Uterus (tissue), 4 donors: Measurements from ENCODE around the gene TFAP2B. TPM values are rescaled to one million over a fixed set of nuclear protein-coding genes. Genes with fewer than 3 reads are reported as not detected.

Experiments used
- DNase-seq, 2 donors: peaks; one replicate each; pipeline ENCODE4 v3.0.0-alpha.2; 2019 to 2020
- H3K27ac ChIP-seq, 2 donors: fragments of 200-600 bp; sonication (generic); 1 replicate in 1 of 2; 2 replicates in 1 of 2; pipeline ENCODE4 v1.5.1; 2016 to 2018
- H3K27me3 ChIP-seq, 2 donors: fragments of 200-600 bp; sonication (generic); one replicate each; pipeline ENCODE4 v1.5.1; 2018 to 2019; ENCODE audit warnings: control low read depth in 1 of 2
- H3K36me3 ChIP-seq, 2 donors: fragments of 200-600 bp; sonication (generic); one replicate each; pipeline ENCODE4 v1.5.1; 2019; ENCODE audit warnings: control low read depth in 1 of 2
- H3K4me1 ChIP-seq, 2 donors: fragments of 200-600 bp; sonication (generic); one replicate each; pipeline ENCODE4 v1.5.1; 2018 to 2019; ENCODE audit warnings: control low read depth in 1 of 2
- H3K4me3 ChIP-seq, 2 donors: fragments of 200-600 bp; sonication (generic); 1 replicate in 1 of 2; 2 replicates in 1 of 2; pipeline ENCODE4 v1.5.1; 2018 to 2019; ENCODE audit warnings: mild to moderate bottlenecking in 1 of 2
- H3K9me3 ChIP-seq, 2 donors: fragments of 200-600 bp; sonication (generic); one replicate each; pipeline ENCODE4 v1.5.1; 2019; ENCODE audit warnings: control low read depth in 1 of 2
- CTCF ChIP-seq, 4 experiments: fragments of 200-600 bp in 2 of 4; fragments of 450-650 bp in 2 of 4; sonication (generic) in 2 of 4; IDR thresholded peaks; one replicate each; pipeline ENCODE4 v1.5.1; 2016 to 2019; ENCODE audit warnings: antibody characterized with exemption in 4 of 4, mild to moderate bottlenecking in 2 of 4, moderate library complexity in 1 of 4
- POLR2A ChIP-seq, 2 donors: fragments of 450-650 bp; IDR thresholded peaks; one replicate each; pipeline ENCODE4 v1.6.1; 2016; ENCODE audit warnings: antibody characterized with exemption in 2 of 2, mild to moderate bottlenecking in 1 of 2, moderate library complexity in 1 of 2
- intact Hi-C: fragments of 100-400 bp; cut with DNase I; formaldehyde crosslinking; loops from one replicate; pipeline ENCODE4 v1.15.1; 2023; ENCODE audit warnings: low total_unique reads
- total RNA-seq, 4 donors: library from RNA; depleted of rRNA in 3 of 4; stranded (reverse); fragments of >200 nt in 3 of 4; gene quantifications; one replicate each; pipeline versions ENCODE4 v1.1.0 to v1.2.4, GENCODE V29; 2014 to 2023
- donor health status: DM: yes; HTN: yes; CAD: no.

The TFAP2B gene
- total RNA-seq, 4 donors from 2014 or later = 0.41 TPM; not detected in 3

GRCh38 chr6:50889497-50889896 lies 70.8 kb downstream of the TFAP2B start:
- Histone ChIP-seq H3K36me3 (no peaks in the 10 kb centered on the region), H3K27ac (no peak overlapping the region), H3K4me1 (no peaks in the 10 kb centered on the region), H3K4me3 (no peak overlapping the region), H3K27me3 (no peaks in the 10 kb centered on the region), H3K9me3 (no peaks in the 10 kb centered on the region)
- intact Hi-C loops = no loop called here
- DNase-seq = no peak
- TF ChIP-seq POLR2A (IDR thresholded peaks at IDR 0.05) (no peak), CTCF (IDR thresholded peaks at IDR 0.05) (no peak)

- no peak for TF ChIP-seq CTCF (IDR thresholded peaks at IDR 0.05)
- no peak for TF ChIP-seq POLR2A (IDR thresholded peaks at IDR 0.05)
- Histone ChIP-seq H3K4me3 (no peak overlapping the region), H3K27me3 (no peaks in the 10 kb centered on the region), H3K4me1 (no peaks in the 10 kb centered on the region), H3K27ac (no peak overlapping the region), H3K36me3 (no peaks in the 10 kb centered on the region), H3K9me3 (no peaks in the 10 kb centered on the region)
- DNase-seq = no peak
- intact Hi-C loops = no loop called here
Measured at GRCh38 chr6:50889935-50890334, 71.3 kb downstream of the TFAP2B start.

DNA sequence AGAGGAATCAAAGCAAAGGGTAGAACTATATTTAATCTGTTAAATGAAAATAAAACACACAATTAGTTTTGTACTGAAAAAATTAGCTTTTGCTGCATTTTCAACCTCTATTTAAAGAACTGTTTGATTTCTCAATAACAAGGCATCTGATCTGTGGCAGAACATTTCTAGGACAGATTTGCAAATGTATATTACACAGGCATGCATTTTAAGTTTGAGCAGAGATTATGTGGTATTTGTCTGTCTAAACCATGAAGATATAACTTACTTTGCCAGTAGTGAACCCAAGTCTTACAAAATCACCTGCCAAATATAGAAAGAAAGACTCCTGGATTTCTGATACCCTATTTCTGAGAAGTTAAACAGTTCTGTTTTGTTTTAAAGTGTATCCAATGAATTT lies 71.9 kb downstream of the TFAP2B start:
- Histone ChIP-seq H3K4me1 (no peaks in the 10 kb centered on the region), H3K36me3 (no peaks in the 10 kb centered on the region), H3K27me3 (no peaks in the 10 kb centered on the region), H3K4me3 (no peak overlapping the region), H3K9me3 (no peaks in the 10 kb centered on the region), H3K27ac (no peak overlapping the region)
- no peak for DNase-seq
- intact Hi-C loops = no loop called here
- no peak for TF ChIP-seq CTCF (IDR thresholded peaks at IDR 0.05)
- no peak for TF ChIP-seq POLR2A (IDR thresholded peaks at IDR 0.05)

DNA sequence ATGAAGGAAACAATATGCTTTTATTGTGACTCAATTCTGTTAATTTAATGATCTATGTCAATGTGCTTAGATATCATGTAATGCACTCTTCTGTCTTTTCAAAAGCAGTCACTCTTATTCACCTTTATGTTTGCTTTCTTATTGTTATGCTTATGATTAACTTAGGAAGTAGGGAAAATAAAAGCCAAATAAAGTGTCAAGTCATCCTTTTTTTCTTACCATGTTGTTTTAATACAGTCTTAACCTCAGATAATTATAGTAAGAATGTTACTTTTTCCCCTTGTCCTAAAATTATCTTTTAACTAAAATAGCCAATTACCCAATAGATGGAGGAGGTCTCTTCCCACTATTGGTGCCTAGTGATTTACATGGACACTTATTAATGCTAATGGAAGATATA lies 72.6 kb downstream of the TFAP2B start:
- H3K9me3 ChIP-seq = no peaks in the 10 kb centered on the region
- no peak overlapping the region for H3K4me3 ChIP-seq
- H3K36me3 ChIP-seq = no peaks in the 10 kb centered on the region
- H3K4me1 ChIP-seq = no peaks in the 10 kb centered on the region
- DNase-seq = no peak
- no peaks in the 10 kb centered on the region for H3K27me3 ChIP-seq
- no peak for TF ChIP-seq CTCF (IDR thresholded peaks at IDR 0.05)
- TF ChIP-seq POLR2A (IDR thresholded peaks at IDR 0.05) = no peak
- no peak overlapping the region for H3K27ac ChIP-seq
- intact Hi-C loops = no loop called here

Other genes starting within 250 kb of the TFAP2B start
- gene TFAP2D, start 105.3 kb upstream of the TFAP2B start, total RNA-seq = not detected